ENCODE data around the gene RCL1.

DNA sequence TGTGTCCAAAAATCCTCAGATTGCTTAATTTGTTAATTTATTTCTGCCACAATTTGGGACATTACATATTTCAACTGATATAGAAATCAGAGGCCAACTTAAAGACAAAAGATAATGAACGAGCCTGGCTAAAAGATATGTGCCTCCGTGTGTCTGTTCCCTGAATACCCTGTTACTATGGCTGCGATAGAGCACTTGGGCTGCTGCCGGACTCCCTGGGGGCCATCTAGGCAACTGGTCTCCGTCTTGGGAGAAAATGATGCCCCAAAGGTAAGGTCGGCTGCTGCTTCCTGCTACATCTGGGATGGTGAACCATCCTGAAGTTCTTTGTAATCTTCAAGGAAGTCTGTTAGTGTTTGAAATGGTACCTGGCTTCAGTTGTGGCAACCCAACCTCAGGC lies 72.0 kb downstream of the RCL1 start:
- TF ChIP-seq, protein P1, sequence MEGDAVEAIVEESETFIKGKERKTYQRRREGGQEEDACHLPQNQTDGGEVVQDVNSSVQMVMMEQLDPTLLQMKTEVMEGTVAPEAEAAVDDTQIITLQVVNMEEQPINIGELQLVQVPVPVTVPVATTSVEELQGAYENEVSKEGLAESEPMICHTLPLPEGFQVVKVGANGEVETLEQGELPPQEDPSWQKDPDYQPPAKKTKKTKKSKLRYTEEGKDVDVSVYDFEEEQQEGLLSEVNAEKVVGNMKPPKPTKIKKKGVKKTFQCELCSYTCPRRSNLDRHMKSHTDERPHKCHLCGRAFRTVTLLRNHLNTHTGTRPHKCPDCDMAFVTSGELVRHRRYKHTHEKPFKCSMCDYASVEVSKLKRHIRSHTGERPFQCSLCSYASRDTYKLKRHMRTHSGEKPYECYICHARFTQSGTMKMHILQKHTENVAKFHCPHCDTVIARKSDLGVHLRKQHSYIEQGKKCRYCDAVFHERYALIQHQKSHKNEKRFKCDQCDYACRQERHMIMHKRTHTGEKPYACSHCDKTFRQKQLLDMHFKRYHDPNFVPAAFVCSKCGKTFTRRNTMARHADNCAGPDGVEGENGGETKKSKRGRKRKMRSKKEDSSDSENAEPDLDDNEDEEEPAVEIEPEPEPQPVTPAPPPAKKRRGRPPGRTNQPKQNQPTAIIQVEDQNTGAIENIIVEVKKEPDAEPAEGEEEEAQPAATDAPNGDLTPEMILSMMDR (conservative IDR thresholded peaks at IDR 0.05) = no peak
- TF ChIP-seq ZFX (IDR thresholded peaks at IDR 0.05) = no peak
